Ovary (tissue), 9 donors: Measurements from ENCODE around the gene UNC93A. TPM values are rescaled to one million over a fixed set of nuclear protein-coding genes. Genes with fewer than 3 reads are reported as not detected.

Source experiments
- DNase-seq, 5 donors: peaks; one replicate each; pipeline ENCODE4 v3.0.0-alpha.2; 2019 to 2020
- H3K27ac ChIP-seq, 2 donors: fragments of 200-600 bp; one replicate each; pipeline versions ENCODE4 v1.5.1 to v1.8.0; 2019 to 2022
- H3K27me3 ChIP-seq: fragments of 200-600 bp; one replicate; pipeline ENCODE4 v1.8.0; 2022
- H3K36me3 ChIP-seq: fragments of 200-600 bp; sonication (generic); one replicate; pipeline ENCODE4 v1.5.1; 2019
- H3K4me1 ChIP-seq: one replicate; pipeline ENCODE4 v1.8.1; 2013; ENCODE audit warnings: mild to moderate bottlenecking, moderate library complexity; ENCODE audit not compliant: insufficient read depth
- H3K4me3 ChIP-seq: fragments of 200-600 bp; sonication (generic); one replicate; pipeline ENCODE4 v1.5.1; 2017
- H3K9me3 ChIP-seq, 2 donors: fragments of 200-600 bp in 1 of 2; sonication (generic) in 1 of 2; one replicate each; pipeline versions ENCODE4 v1.5.1 to v1.8.1; 2013 to 2019; ENCODE audit warnings: mild to moderate bottlenecking in 1 of 2, moderate library complexity in 1 of 2
- CTCF ChIP-seq, 3 donors: fragments of 450-650 bp in 2 of 3; fragments of 200-600 bp in 1 of 3; IDR thresholded peaks; one replicate each; pipeline versions ENCODE4 v1.5.1 to v1.8.0; 2016 to 2022; ENCODE audit warnings: antibody characterized with exemption in 3 of 3, mild to moderate bottlenecking in 1 of 3
- EP300 ChIP-seq: sonication (generic); formaldehyde crosslinking; IDR thresholded peaks from one replicate; pipeline ENCODE4 v1.6.1; 2017; ENCODE audit warnings: antibody characterized with exemption
- POLR2A ChIP-seq: fragments of 450-650 bp; IDR thresholded peaks from one replicate; pipeline ENCODE4 v1.6.1; 2017; ENCODE audit warnings: antibody characterized with exemption, mild to moderate bottlenecking, moderate library complexity
- WGBS, 3 donors: extraction: QIAGEN DNeasy Blood & Tissue Kit in 1 of 3; methylation state at CpG; one replicate each; pipeline versions ENCODE4 v1.1.5 to v1.1.7; 2013 to 2017; 5-methylcytosine and 5-hydroxymethylcytosine counted together
- intact Hi-C, 4 donors: fragments of 100-400 bp; cut with DNase I; formaldehyde crosslinking; loops; one replicate each; pipeline versions ENCODE4 v1.11.0 to v1.15.1; 2022 to 2023
- polyA plus RNA-seq, 2 donors: library from polyadenylated mRNA; stranded (reverse); fragments of 200-250 nt in 1 of 2; fragments of 350-450 nt in 1 of 2; fragmentation: Illumina TruSeq in 1 of 2; extraction: RNeasy Lipid Tissue Mini Kit (QIAGEN cat#74804) in 1 of 2; gene quantifications; one replicate each; pipeline ENCODE4 v1.2.3, GENCODE V29; 2013 to 2014
- total RNA-seq, 7 donors: library from RNA; depleted of rRNA in 2 of 7; stranded (reverse); fragments of >200 nt in 2 of 7; fragmentation: NEBNext Ultra II Directional in 3 of 7; extraction: Animal tissue kit (Norgen Biotek cat#: 25700) in 3 of 7; gene quantifications; one replicate each; pipeline versions ENCODE4 v1.1.0 to v1.2.4, GENCODE V29; 2016 to 2023
- donor health status: DM: no; HTN: no; CAD: no; lungs with moderate emphysema.
- donor health status: DM: no; HTN: no; CAD: no.
- donor health status: Bipolar disorder and iron deficiency.
- donor health status: DM: yes; HTN: yes; CAD: no.
- donor health status: DM: no; HTN: no; CAD: no.
- donor health status: DM: yes; HTN: yes; CAD: no.

Gene UNC93A
- total and polyA plus RNA-seq, 9 donors = 0.41 to 0.92 (median 0.42) TPM; not detected in 6

GRCh38 chr6:167294241-167294640 lies 3.1 kb downstream of the UNC93A start:
- H3K36me3 ChIP-seq = no peaks in the 10 kb centered on the region
- 89 to 92% (median 90%) methylated on average over 12 of the region's 12 CpGs for WGBS, 3 donors
- no peaks in the 10 kb centered on the region for H3K9me3 ChIP-seq
- no peaks in the 10 kb centered on the region for H3K27me3 ChIP-seq
- intact Hi-C loops = loop anchor here in 1 of 4 donors (10.0 kb wide), 1 partner anchor 69 kb away; no protein-coding TSS in a partner anchor
- H3K27ac ChIP-seq = no peak overlapping the region
- H3K4me3 ChIP-seq = no peak overlapping the region
- H3K4me1 ChIP-seq = no peaks in the 10 kb centered on the region
- TF ChIP-seq POLR2A = no peak
- TF ChIP-seq CTCF (IDR thresholded peaks at IDR 0.05) = no peak
- no peak for TF ChIP-seq EP300
- DNase-seq = no peak

- no peak for DNase-seq
- Histone ChIP-seq H3K4me1 (no peaks in the 10 kb centered on the region), H3K9me3 (no peaks in the 10 kb centered on the region), H3K4me3 (no peak overlapping the region), H3K27ac (no peak overlapping the region), H3K27me3 (no peaks in the 10 kb centered on the region), H3K36me3 (no peaks in the 10 kb centered on the region)
- 90 to 95% (median 93%) methylated on average over 36 to 38 of the region's 38 CpGs for WGBS, 3 donors
- TF ChIP-seq POLR2A (no peak), CTCF (IDR thresholded peaks at IDR 0.05) (no peak), EP300 (no peak)
- intact Hi-C loops = loop anchor here in 1 of 4 donors (10.0 kb wide), 1 partner anchor 70 kb away; no protein-coding TSS in a partner anchor
These were observed 3.8 kb downstream of the UNC93A start for GRCh38 chr6:167294651-167295494.

DNA sequence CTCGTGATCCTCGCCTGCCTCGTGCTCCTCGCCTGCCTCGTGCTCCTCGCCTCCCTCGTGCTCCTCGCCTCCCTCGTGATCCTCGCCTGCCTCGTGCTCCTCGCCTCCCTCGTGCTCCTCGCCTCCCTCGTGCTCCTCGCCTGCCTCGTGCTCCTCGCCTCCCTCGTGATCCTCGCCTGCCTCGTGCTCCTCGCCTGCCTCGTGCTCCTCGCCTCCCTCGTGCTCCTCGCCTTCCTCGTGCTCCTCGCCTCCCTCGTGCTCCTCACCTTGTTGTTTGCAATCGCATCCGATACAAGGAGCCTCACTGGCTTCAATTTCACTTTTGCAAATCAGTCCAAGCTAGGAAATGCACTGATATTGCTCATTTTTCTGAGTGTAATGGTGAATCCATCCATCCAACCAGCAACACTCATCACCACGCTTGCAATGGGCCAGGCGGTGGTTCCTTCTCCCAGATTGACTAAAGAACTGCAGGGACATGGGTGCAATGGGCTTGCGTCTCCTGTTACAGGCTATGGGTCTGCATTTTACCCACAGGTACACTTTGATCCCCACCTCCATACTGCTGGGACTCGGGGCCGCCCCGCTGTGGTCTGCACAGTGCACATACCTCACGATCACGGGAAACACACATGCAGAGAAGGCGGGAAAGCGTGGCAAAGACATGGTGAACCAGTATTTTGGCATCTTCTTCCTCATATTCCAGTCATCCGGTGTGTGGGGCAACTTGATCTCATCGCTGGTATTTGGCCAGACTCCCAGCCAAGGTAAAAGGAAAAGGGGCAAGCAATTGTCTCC lies 4.6 kb downstream of the UNC93A start:
- Histone ChIP-seq H3K27me3 (no peaks in the 10 kb centered on the region), H3K4me3 (no peak overlapping the region), H3K9me3 (no peaks in the 10 kb centered on the region), H3K4me1 (no peaks in the 10 kb centered on the region), H3K36me3 (no peaks in the 10 kb centered on the region), H3K27ac (no peak overlapping the region)
- TF ChIP-seq POLR2A (no peak), CTCF (IDR thresholded peaks at IDR 0.05) (no peak)
- 93 to 97% (median 93%) methylated on average over 41 to 43 of the region's 43 CpGs for WGBS, 3 donors
- intact Hi-C loops = loop anchor here in 1 of 4 donors (10.0 kb wide), 1 partner anchor 71 kb away; no protein-coding TSS in a partner anchor
- DNase-seq = no peak

DNA sequence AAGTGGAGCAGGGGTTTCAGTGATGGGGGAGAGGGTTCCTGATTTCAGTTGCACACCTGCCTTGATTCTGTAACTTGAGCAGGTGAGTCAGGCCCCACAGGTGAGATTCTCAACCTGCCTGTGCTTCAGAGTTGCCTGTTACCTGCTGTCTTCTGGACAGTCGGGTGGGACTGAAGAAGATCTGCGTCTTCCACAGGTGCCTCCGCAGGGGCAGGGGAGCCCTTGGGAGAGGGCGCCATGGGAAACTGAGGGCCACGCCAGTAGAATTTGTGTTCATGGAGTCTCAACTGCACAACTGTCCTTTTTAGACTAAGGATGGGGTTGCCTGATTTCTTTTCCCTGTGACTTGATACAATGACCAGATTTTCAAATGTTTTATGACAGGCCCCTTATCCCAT lies 5.2 kb downstream of the UNC93A start:
- no peak for DNase-seq
- Histone ChIP-seq H3K27me3 (no peaks in the 10 kb centered on the region), H3K27ac (no peak overlapping the region), H3K4me1 (no peaks in the 10 kb centered on the region), H3K4me3 (no peak overlapping the region), H3K9me3 (no peaks in the 10 kb centered on the region), H3K36me3 (no peaks in the 10 kb centered on the region)
- WGBS, 3 donors = 92 to 96% (median 96%) methylated on average over 5 of the region's 5 CpGs
- intact Hi-C loops = loop anchor here in 1 of 4 donors (10.0 kb wide), 1 partner anchor 71 kb away; no protein-coding TSS in a partner anchor
- TF ChIP-seq CTCF (IDR thresholded peaks at IDR 0.05) (no peak), EP300 (no peak), POLR2A (no peak)
